ENCODE results near the gene PRSS1.
"Not testable (repeated sequence)": the region's sequence is repeated elsewhere in the genome, so short reads cannot be mapped to it uniquely, and the experiment has no call there.

Gene PRSS1

GRCh38 chr7:142746264-142746663 is 3.0 kb upstream of the PRSS1 start:
- no peaks in the 10 kb centered on the region for H3K36me3 ChIP-seq (ENCODE audit: control insufficient read depth, insufficient read depth, low read length)
- no peak overlapping the region for H3K4me3 ChIP-seq (ENCODE audit: extremely low read depth, insufficient read depth, low read length, poor library complexity, severe bottlenecking)
- no peaks in the 10 kb centered on the region for H3K9me3 ChIP-seq (ENCODE audit: control insufficient read depth, low read length)
- H3K4me1 ChIP-seq (ENCODE audit: control insufficient read depth, insufficient read depth, low read length, poor library complexity, severe bottlenecking) = no peaks in the 10 kb centered on the region
- H3K27ac ChIP-seq (ENCODE audit: low read depth, low read length, severe bottlenecking) = no peak overlapping the region
- 88 to 93% methylated on average over 2 to 3 of the region's 3 CpGs for WGBS, 2 experiments (ENCODE audit: insufficient coverage in 2 of 2)

DNA sequence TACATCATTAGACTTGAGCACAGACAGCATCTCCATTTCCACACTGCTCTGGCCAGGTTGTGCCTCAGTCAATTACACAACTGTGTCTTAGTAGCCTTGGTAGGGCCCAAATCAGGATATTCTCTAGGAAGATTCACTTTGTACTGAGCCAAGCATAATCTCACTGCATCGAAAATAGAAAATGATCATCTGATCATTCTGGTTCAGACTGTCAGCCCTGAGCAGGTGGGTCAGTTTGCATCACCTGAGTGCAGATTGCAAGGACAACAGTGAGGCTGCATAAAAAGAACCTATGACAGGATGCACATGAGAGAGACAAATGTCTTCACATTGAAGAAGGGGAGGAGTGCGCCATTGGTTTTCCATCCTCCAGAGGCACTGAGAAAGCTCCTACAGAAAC is 862 bp upstream of the PRSS1 start:
- H3K9me3 ChIP-seq (ENCODE audit: control insufficient read depth, low read length); H3K36me3 ChIP-seq (ENCODE audit: control insufficient read depth, insufficient read depth, low read length); H3K4me3 ChIP-seq (ENCODE audit: extremely low read depth, insufficient read depth, low read length, poor library complexity, severe bottlenecking); H3K4me1 ChIP-seq (ENCODE audit: control insufficient read depth, insufficient read depth, low read length, poor library complexity, severe bottlenecking); H3K27ac ChIP-seq (ENCODE audit: low read depth, low read length, severe bottlenecking): not testable (repeated sequence)
- 80 to 93% methylated on average over 1 of the region's 2 CpGs for WGBS, 2 experiments (ENCODE audit: insufficient coverage in 2 of 2)

DNA sequence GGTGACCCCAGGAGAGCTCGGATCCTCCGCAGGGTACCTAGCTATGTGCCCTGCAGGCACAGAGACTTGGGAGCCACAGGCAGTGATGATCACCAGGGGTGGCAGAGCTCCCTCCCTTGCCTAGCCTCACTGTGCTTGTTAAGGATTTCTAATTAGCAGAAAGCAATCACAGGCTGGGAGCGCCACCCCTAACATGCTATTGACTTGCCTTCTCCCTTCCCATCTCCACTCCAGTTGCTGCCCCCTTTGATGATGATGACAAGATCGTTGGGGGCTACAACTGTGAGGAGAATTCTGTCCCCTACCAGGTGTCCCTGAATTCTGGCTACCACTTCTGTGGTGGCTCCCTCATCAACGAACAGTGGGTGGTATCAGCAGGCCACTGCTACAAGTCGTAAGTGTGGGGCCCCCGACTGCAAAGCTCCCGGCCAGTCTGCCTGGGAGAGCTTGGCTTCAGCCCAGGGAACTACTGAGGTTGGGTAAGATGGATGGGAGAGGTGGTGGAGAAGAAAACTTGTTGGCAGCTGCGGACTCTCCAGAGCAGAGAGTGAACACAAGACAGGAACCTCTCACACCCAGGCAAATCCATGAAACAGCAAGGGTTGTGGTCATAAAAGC is 1.2 kb downstream of the PRSS1 start:
- H3K36me3 ChIP-seq (ENCODE audit: control insufficient read depth, insufficient read depth, low read length) = no peaks in the 10 kb centered on the region

GRCh38 chr7:142751526-142752175 is 2.4 kb downstream of the PRSS1 start:
- not testable (repeated sequence) for H3K27ac ChIP-seq (ENCODE audit: low read depth, low read length, severe bottlenecking); H3K36me3 ChIP-seq (ENCODE audit: control insufficient read depth, insufficient read depth, low read length); H3K9me3 ChIP-seq (ENCODE audit: control insufficient read depth, low read length); H3K4me1 ChIP-seq (ENCODE audit: control insufficient read depth, insufficient read depth, low read length, poor library complexity, severe bottlenecking); H3K4me3 ChIP-seq (ENCODE audit: extremely low read depth, insufficient read depth, low read length, poor library complexity, severe bottlenecking)
- 87 to 93% methylated on average over 11 to 12 of the region's 14 CpGs for WGBS, 2 experiments (ENCODE audit: insufficient coverage in 2 of 2)

More for the DNA sequence above, 1.2 kb downstream of the PRSS1 start:
- H3K9me3 ChIP-seq (ENCODE audit: control insufficient read depth, low read length) = no peaks in the 10 kb centered on the region
- H3K4me1 ChIP-seq (ENCODE audit: control insufficient read depth, insufficient read depth, low read length, poor library complexity, severe bottlenecking) = no peaks in the 10 kb centered on the region
- H3K27ac ChIP-seq (ENCODE audit: low read depth, low read length, severe bottlenecking) = no peak overlapping the region
- WGBS, 2 experiments (ENCODE audit: insufficient coverage in 2 of 2) = 78 to 80% methylated on average over 6 of the region's 9 CpGs
- no peak overlapping the region for H3K4me3 ChIP-seq (ENCODE audit: extremely low read depth, insufficient read depth, low read length, poor library complexity, severe bottlenecking)

- H3K27ac ChIP-seq (ENCODE audit: low read depth, low read length, severe bottlenecking) = no peak overlapping the region
- no peaks in the 10 kb centered on the region for H3K4me1 ChIP-seq (ENCODE audit: control insufficient read depth, insufficient read depth, low read length, poor library complexity, severe bottlenecking)
- no peak overlapping the region for H3K4me3 ChIP-seq (ENCODE audit: extremely low read depth, insufficient read depth, low read length, poor library complexity, severe bottlenecking)
- no peaks in the 10 kb centered on the region for H3K9me3 ChIP-seq (ENCODE audit: control insufficient read depth, low read length)
- no peaks in the 10 kb centered on the region for H3K36me3 ChIP-seq (ENCODE audit: control insufficient read depth, insufficient read depth, low read length)
- 80 to 87% methylated on average over 1 to 3 of the region's 3 CpGs for WGBS, 2 experiments (ENCODE audit: insufficient coverage in 2 of 2)
Observed at GRCh38 chr7:142752376-142753225, 3.3 kb downstream of the PRSS1 start.

DNA sequence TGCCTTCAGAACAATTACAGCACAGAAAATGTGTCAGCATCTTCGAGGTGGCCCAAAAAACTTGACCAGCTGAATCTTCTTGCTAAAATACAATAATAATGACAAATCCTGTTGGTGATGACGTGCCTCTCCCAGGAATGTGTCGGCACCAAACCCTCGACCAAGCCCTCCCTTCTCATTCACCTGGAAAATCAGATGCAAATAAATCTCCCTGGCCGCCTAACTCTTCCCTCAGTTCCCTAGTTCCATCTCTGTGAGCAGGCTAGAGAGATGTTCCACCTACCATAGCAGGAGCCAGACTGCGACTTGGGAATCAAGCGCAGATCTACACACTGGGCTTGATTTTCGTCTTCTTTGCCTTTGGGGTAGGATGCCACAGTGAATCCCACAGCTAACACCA is 4.1 kb downstream of the PRSS1 start:
- H3K36me3 ChIP-seq (ENCODE audit: control insufficient read depth, insufficient read depth, low read length) = no peaks in the 10 kb centered on the region
- whole genome bisulfite sequencing, 2 experiments (ENCODE audit: insufficient coverage in 2 of 2) = 69 to 76% methylated on average over 5 of the region's 8 CpGs
- no peaks in the 10 kb centered on the region for H3K4me1 ChIP-seq (ENCODE audit: control insufficient read depth, insufficient read depth, low read length, poor library complexity, severe bottlenecking)
- H3K27ac ChIP-seq (ENCODE audit: low read depth, low read length, severe bottlenecking) = no peak overlapping the region
- no peaks in the 10 kb centered on the region for H3K9me3 ChIP-seq (ENCODE audit: control insufficient read depth, low read length)
- H3K4me3 ChIP-seq (ENCODE audit: extremely low read depth, insufficient read depth, low read length, poor library complexity, severe bottlenecking) = no peak overlapping the region

DNA sequence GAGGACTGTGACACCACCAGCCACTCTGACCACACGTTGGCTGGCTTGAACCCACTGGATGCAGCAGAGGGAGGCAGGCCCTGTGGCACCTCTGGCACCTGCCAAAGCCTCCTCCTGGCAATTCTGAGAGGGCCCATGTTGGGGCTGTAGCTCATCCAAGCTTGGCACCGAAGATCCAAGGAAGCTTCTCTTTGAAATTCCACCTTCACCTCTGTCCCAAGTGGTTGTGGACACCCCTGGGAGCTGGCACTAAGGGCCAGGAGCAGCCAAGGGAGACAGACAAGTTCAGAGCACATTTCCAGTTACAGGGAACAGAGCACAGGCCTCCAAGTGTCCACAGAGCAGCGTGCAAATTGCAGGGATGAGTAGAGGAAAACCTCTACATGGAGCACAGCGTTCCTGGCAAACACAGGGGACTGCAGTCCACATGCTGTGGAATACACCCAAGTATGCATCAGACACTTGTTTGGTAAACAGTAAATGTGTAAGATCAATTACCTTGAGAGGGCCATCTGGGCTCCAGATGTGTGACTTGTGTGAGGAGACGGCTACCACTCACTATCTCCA is 4.7 kb downstream of the PRSS1 start:
- not testable (repeated sequence) for H3K4me1 ChIP-seq (ENCODE audit: control insufficient read depth, insufficient read depth, low read length, poor library complexity, severe bottlenecking); H3K27ac ChIP-seq (ENCODE audit: low read depth, low read length, severe bottlenecking); H3K9me3 ChIP-seq (ENCODE audit: control insufficient read depth, low read length); H3K36me3 ChIP-seq (ENCODE audit: control insufficient read depth, insufficient read depth, low read length); H3K4me3 ChIP-seq (ENCODE audit: extremely low read depth, insufficient read depth, low read length, poor library complexity, severe bottlenecking)
- WGBS, 2 experiments (ENCODE audit: insufficient coverage in 2 of 2) = 69 to 79% methylated on average over 3 to 5 of the region's 5 CpGs

DNA sequence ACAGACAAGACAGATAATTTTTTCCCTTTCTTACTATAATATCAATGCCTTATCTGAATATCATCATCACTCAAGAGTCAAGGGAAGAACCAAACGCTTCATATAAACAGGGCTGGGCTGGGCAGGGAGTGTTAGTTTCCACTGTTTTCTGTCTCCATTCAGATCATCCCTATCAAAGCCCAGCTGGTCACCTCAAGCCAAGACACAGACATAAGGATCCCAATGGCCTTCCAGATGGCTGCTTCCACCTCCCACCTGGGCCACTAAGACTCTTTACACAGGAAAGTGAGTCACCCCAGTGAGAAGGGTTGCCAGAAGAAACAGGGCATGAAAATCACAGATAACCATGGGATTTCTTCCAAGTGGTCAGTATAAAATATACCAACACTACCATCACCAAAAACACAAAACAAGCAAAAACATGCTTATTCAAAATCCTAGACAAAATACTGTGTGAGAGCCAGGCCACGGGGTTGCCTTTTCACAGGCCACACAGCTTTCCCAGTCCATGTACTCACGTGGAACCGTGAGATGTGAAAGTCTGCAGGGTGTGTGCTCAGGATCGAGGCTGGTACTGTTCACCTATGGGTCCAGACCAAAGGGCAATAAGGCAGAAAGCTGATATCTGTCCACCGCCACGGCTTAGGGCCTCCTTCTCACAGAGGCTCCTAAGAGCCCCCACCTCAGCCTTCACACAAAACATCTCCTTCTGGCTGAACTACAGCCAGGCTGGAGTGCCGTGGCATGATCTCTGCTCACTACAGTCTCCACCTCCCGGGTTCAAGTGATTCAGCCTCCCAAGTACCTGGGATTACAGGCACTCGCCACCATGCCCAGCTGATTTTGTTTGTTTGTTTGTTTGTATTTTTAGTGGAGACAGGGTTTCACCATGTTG is 5.7 kb downstream of the PRSS1 start:
- no peaks in the 10 kb centered on the region for H3K4me1 ChIP-seq (ENCODE audit: control insufficient read depth, insufficient read depth, low read length, poor library complexity, severe bottlenecking)
- 78 to 80% methylated on average over 7 to 8 of the region's 10 CpGs for WGBS, 2 experiments (ENCODE audit: insufficient coverage in 2 of 2)

DNA sequence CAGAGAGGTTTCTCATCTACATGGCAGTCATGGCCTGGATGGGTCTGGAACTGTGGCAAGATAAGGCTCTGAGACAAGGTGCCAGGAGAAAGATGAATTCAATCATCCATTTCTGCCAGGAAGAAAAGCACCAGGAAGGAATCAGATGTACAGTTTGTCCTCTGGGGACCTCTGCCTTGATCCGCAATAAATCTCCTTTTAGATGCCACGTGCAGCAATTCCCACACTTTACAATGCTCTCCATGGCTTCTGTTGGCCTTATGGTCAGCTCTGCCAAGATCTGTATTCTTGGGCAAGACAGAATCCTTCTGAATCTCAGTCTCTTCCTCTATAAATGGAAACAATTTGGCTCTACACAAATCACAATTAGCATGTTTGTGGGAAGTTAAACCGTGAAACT is 9.0 kb downstream of the PRSS1 start:
- not testable (repeated sequence) for H3K4me1 ChIP-seq (ENCODE audit: control insufficient read depth, insufficient read depth, low read length, poor library complexity, severe bottlenecking); H3K4me3 ChIP-seq (ENCODE audit: extremely low read depth, insufficient read depth, low read length, poor library complexity, severe bottlenecking); H3K36me3 ChIP-seq (ENCODE audit: control insufficient read depth, insufficient read depth, low read length); H3K27ac ChIP-seq (ENCODE audit: low read depth, low read length, severe bottlenecking); H3K9me3 ChIP-seq (ENCODE audit: control insufficient read depth, low read length)
- WGBS, 2 experiments (ENCODE audit: insufficient coverage in 2 of 2) = 83% methylated on average over 1 of the region's 3 CpGs; no CpG with 5 or more reads in 1 of the 2 experiments

More for the DNA sequence above, 5.7 kb downstream of the PRSS1 start:
- Histone ChIP-seq H3K36me3 (ENCODE audit: control insufficient read depth, insufficient read depth, low read length) (no peaks in the 10 kb centered on the region), H3K9me3 (ENCODE audit: control insufficient read depth, low read length) (no peaks in the 10 kb centered on the region), H3K27ac (ENCODE audit: low read depth, low read length, severe bottlenecking) (no peak overlapping the region), H3K4me3 (ENCODE audit: extremely low read depth, insufficient read depth, low read length, poor library complexity, severe bottlenecking) (no peak overlapping the region)

DNA sequence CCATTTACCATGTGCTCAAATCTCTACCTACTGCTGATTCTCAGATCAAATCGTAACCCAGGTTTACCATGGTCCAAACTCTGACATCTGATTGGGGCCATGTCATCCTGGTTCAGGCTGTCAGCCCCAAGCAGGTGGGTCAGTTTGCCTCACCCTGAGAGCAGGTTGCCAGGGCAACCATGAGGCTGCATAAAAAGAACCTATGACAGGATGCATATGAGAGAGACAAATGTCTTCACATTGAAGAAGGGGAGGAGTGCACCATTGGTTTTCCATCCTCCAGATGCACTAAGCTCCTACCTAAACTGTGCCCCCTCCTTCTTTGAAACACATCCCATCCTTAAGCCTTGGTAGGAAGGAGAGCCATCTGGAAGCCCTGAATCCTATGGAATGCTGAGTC is 10.2 kb downstream of the PRSS1 start:
- H3K4me3 ChIP-seq (ENCODE audit: extremely low read depth, insufficient read depth, low read length, poor library complexity, severe bottlenecking) = no peak overlapping the region
- no peak overlapping the region for H3K27ac ChIP-seq (ENCODE audit: low read depth, low read length, severe bottlenecking)
- WGBS, 2 experiments (ENCODE audit: insufficient coverage in 2 of 2) = 92% methylated on average over 1 of the region's 1 CpG
- no peaks in the 10 kb centered on the region for H3K36me3 ChIP-seq (ENCODE audit: control insufficient read depth, insufficient read depth, low read length)
- H3K9me3 ChIP-seq (ENCODE audit: control insufficient read depth, low read length) = no peaks in the 10 kb centered on the region
- H3K4me1 ChIP-seq (ENCODE audit: control insufficient read depth, insufficient read depth, low read length, poor library complexity, severe bottlenecking) = no peaks in the 10 kb centered on the region
